ENCODE results near the gene TM4SF4. TPM values are rescaled to one million over a fixed set of nuclear protein-coding genes. Genes with fewer than 3 reads are reported as not detected.

The TM4SF4 gene
- total and polyA plus RNA-seq, 2 of the 8 experiments (the other 6 are each of a cell fraction or from before 2014, with no cell fraction given): not detected

DNA sequence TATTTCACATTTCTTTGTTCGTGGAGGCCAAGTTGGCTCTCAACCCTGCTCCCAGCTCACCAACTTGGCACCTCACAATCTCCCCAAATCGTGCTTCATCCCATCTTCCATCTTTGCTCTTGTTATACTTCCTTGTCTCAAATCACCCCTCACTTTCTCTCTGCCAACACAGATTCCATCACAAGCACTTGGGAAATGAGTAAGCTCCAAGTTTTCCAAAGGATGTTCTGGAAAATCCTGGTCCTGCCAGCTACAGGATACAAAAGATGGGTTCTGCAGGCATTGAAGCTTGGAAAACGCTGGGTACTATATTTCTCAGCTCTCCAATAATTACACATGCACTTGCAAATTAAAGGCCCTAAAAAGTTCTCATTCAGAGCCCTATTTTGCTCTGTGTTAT, 4.1 kb upstream of the TM4SF4 start:
- H3K4me2 ChIP-seq (ENCODE audit: insufficient read depth in 1 of 2, low read depth in 2 of 2, low read length in 2 of 2): no peak overlapping the region
- H3K27me3 ChIP-seq (replicated peaks in 1 of 4; ENCODE audit: control insufficient read depth in 3 of 4, extremely low read depth in 1 of 4, insufficient read depth in 3 of 4, low read length in 3 of 4): no peaks in the 10 kb centered on the region
- H2BK20ac ChIP-seq (ENCODE audit: low read length): no peak overlapping the region
- no peak overlapping the region for H3K9ac ChIP-seq (replicated peaks in 1 of 4; ENCODE audit: extremely low read depth in 1 of 4, low read depth in 3 of 4, low read length in 3 of 4)
- POLR2A ChIA-PET (ENCODE audit: partially characterized antibody): no interaction called here
- no peaks in the 10 kb centered on the region for H3K79me1 ChIP-seq (ENCODE audit: low read depth, low read length)
- peaks cover 0 to 4% (median 0%) of the 10 kb centered on the region in 4 experiments; a peak in 4 of 7 replicates for H3K4me1 ChIP-seq (replicated peaks in 1 of 4; ENCODE audit: control insufficient read depth in 3 of 4, insufficient read depth in 4 of 4, low read length in 3 of 4)
- H3K56ac ChIP-seq (replicated peaks; ENCODE audit: insufficient read length, low read depth, low read length): no peak overlapping the region
- no peaks in the 10 kb centered on the region for H3K36me3 ChIP-seq (ENCODE audit: control insufficient read depth in 2 of 4, insufficient read depth in 4 of 4, low read length in 3 of 4)
- H2BK12ac ChIP-seq (ENCODE audit: low read depth, low read length): no peak overlapping the region
- no peak overlapping the region for H2AK5ac ChIP-seq (ENCODE audit: low read depth, low read length)
- H3K23me2 ChIP-seq (ENCODE audit: low read depth, low read length): no peaks in the 10 kb centered on the region
- no peak overlapping the region for H3K18ac ChIP-seq (ENCODE audit: extremely low read depth, low read length)
- H3K27ac ChIP-seq (ENCODE audit: low read depth, low read length): no peak overlapping the region
- no peak overlapping the region for H4K91ac ChIP-seq (replicated peaks; ENCODE audit: insufficient read length, low read length)
- H3K4ac ChIP-seq (replicated peaks; ENCODE audit: insufficient read length, low read depth, low read length): no peak overlapping the region
- H4K5ac ChIP-seq (ENCODE audit: insufficient read length, low read depth, low read length): no peak overlapping the region
- no peaks in the 10 kb centered on the region for H3K9me3 ChIP-seq (ENCODE audit: insufficient read depth in 2 of 2, low read depth in 1 of 2, low read length in 1 of 2)
- no peak overlapping the region for H2BK15ac ChIP-seq (ENCODE audit: low read length)
- no peak overlapping the region for H3K4me3 ChIP-seq (ENCODE audit: extremely low read depth in 1 of 4, insufficient read depth in 2 of 4, low read depth in 3 of 4, low read length in 4 of 4)
- no peak overlapping the region for H2BK120ac ChIP-seq (replicated peaks; ENCODE audit: low read depth, low read length)
- WGBS, 2 experiments (ENCODE audit: extremely low coverage in 1 of 2, insufficient coverage in 1 of 2, insufficient read length in 1 of 2, insufficient replicate concordance in 2 of 2, low coverage in 1 of 2, low lambda C conversion rate in 2 of 2, missing lambda C conversion rate in 1 of 2): 89% methylated on average over 3 of the region's 3 CpGs; no CpG with 5 or more reads in 1 of the 2 experiments
- H2AFZ ChIP-seq (ENCODE audit: low read length): no peak overlapping the region
- no peaks in the 10 kb centered on the region for H3K79me2 ChIP-seq (ENCODE audit: control insufficient read depth in 1 of 2, insufficient read depth in 2 of 2, low read length in 2 of 2)
- no peak overlapping the region for H3K23ac ChIP-seq (ENCODE audit: insufficient read length)
- TF ChIP-seq SIRT6 (IDR thresholded peaks at IDR 0.05; ENCODE audit: low read length) (no peak), SAP30 (IDR thresholded peaks at IDR 0.05; ENCODE audit: insufficient read depth, insufficient replicate concordance, low read length) (no peak), BACH1 (IDR thresholded peaks at IDR 0.05; ENCODE audit: low read length) (no peak), SP2 (IDR thresholded peaks at IDR 0.05; ENCODE audit: low read length) (no peak), POLR2AphosphoS5 (IDR thresholded peaks at IDR 0.05; ENCODE audit: low read depth, low read length) (no peak), NRF1 (IDR thresholded peaks at IDR 0.05; ENCODE audit: low read depth, low read length) (no peak), CHD1 (IDR thresholded peaks at IDR 0.05; ENCODE audit: low read depth, low read length) (no peak), CBX5 (IDR thresholded peaks at IDR 0.05; ENCODE audit: low read depth, low read length) (no peak)
- TF ChIP-seq, protein P1, sequence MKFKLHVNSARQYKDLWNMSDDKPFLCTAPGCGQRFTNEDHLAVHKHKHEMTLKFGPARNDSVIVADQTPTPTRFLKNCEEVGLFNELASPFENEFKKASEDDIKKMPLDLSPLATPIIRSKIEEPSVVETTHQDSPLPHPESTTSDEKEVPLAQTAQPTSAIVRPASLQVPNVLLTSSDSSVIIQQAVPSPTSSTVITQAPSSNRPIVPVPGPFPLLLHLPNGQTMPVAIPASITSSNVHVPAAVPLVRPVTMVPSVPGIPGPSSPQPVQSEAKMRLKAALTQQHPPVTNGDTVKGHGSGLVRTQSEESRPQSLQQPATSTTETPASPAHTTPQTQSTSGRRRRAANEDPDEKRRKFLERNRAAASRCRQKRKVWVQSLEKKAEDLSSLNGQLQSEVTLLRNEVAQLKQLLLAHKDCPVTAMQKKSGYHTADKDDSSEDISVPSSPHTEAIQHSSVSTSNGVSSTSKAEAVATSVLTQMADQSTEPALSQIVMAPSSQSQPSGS (IDR thresholded peaks at IDR 0.05; ENCODE audit: low read length): no peak
- no peak overlapping the region for H3K14ac ChIP-seq (ENCODE audit: insufficient read length)
- H2BK5ac ChIP-seq (ENCODE audit: low read depth, low read length): no peak overlapping the region
- CTCF ChIA-PET (ENCODE audit: partially characterized antibody): interaction anchor here (0.6 to 4.3 kb wide), 10 partner anchors 9 to 336 kb away, joined by 3 to 30 read pairs (median 5); no protein-coding TSS in a partner anchor
- DNase-seq (ENCODE audit: low read depth in 1 of 2, low spot score in 2 of 2) (no peak), FAIRE-seq (no peak)
- H4K8ac ChIP-seq (ENCODE audit: extremely low read depth, insufficient read depth, low read length): no peak overlapping the region
- H4K20me1 ChIP-seq (replicated peaks in 1 of 2; ENCODE audit: control insufficient read depth in 1 of 2, insufficient read depth in 2 of 2, low read length in 2 of 2): no peaks in the 10 kb centered on the region

Data from H1 (cell line).